H9 (cell line): Measurements from ENCODE around the gene RASGEF1C. TPM values are rescaled to one million over a fixed set of nuclear protein-coding genes. Genes with fewer than 3 reads are reported as not detected.

Experiments used
- DNase-seq: peaks from one replicate; pipeline ENCODE4 v3.0.0-alpha.2; 2017
- H2AFZ ChIP-seq: one replicate; pipeline ENCODE4 v1.6.1; 2013; ENCODE audit warnings: mild to moderate bottlenecking, low read length, control low read depth, moderate library complexity
- H2AK5ac ChIP-seq: 2 replicates; pipeline ENCODE4 v1.6.1; 2013; ENCODE audit warnings: low read length, control low read depth, mixed read lengths; ENCODE audit not compliant: insufficient read length
- H2BK120ac ChIP-seq: one replicate; pipeline ENCODE4 v1.6.1; 2013; ENCODE audit warnings: low read depth, mild to moderate bottlenecking, low read length, control low read depth, inconsistent platforms; ENCODE audit not compliant: poor library complexity, severe bottlenecking
- H2BK12ac ChIP-seq: 2 replicates; pipeline ENCODE4 v1.6.1; 2013; ENCODE audit warnings: low read length, control low read depth, mixed read lengths, low read depth; ENCODE audit not compliant: insufficient read length
- H2BK15ac ChIP-seq: 2 replicates; pipeline ENCODE4 v1.6.1; 2013; ENCODE audit warnings: low read depth, low read length, control low read depth
- H2BK20ac ChIP-seq: one replicate; pipeline ENCODE4 v1.6.1; 2013; ENCODE audit warnings: low read depth, mild to moderate bottlenecking, low read length, control low read depth, inconsistent platforms; ENCODE audit not compliant: poor library complexity, severe bottlenecking
- H2BK5ac ChIP-seq: 2 replicates; pipeline ENCODE4 v1.6.1; 2013; ENCODE audit warnings: low read length, control low read depth, mixed read lengths; ENCODE audit not compliant: insufficient read length
- H3K14ac ChIP-seq: 2 replicates; pipeline ENCODE4 v1.6.1; 2013; ENCODE audit warnings: low read length, control low read depth; ENCODE audit not compliant: insufficient read depth
- H3K18ac ChIP-seq: 2 replicates; pipeline ENCODE4 v1.6.1; 2013; ENCODE audit warnings: low read depth, mild to moderate bottlenecking, mixed read lengths, low read length, control low read depth; ENCODE audit not compliant: insufficient read length
- H3K23ac ChIP-seq: 2 replicates; pipeline ENCODE4 v1.6.1; 2013; ENCODE audit warnings: low read length, control low read depth, mixed read lengths, low read depth; ENCODE audit not compliant: insufficient read length
- H3K23me2 ChIP-seq: 2 replicates; pipeline ENCODE4 v1.6.1; 2013; ENCODE audit warnings: low read depth, mild to moderate bottlenecking, mixed read lengths, low read length, control low read depth; ENCODE audit not compliant: insufficient read length, poor library complexity, severe bottlenecking
- H3K27ac ChIP-seq: 2 replicates; pipeline ENCODE4 v1.5.1; 2013; ENCODE audit warnings: low read length, control low read depth, mixed read lengths, low read depth; ENCODE audit not compliant: insufficient read length
- H3K27me3 ChIP-seq: 2 replicates; pipeline ENCODE4 v1.6.1; 2013; ENCODE audit warnings: low read length, control low read depth, inconsistent platforms; ENCODE audit not compliant: insufficient read depth
- H3K4ac ChIP-seq: 2 replicates; pipeline ENCODE4 v1.6.1; 2013; ENCODE audit warnings: low read depth, mild to moderate bottlenecking, control low read depth, inconsistent platforms, low read length, moderate library complexity
- H3K4me1 ChIP-seq: 2 replicates; pipeline ENCODE4 v1.6.1; 2013; ENCODE audit warnings: low read length, control low read depth, inconsistent platforms; ENCODE audit not compliant: insufficient read depth
- H3K4me2 ChIP-seq: 2 replicates; pipeline ENCODE4 v1.6.1; 2013; ENCODE audit warnings: low read length, control low read depth, mixed read lengths; ENCODE audit not compliant: insufficient read length, insufficient read depth
- H3K56ac ChIP-seq: 2 replicates; pipeline ENCODE4 v1.6.1; 2013; ENCODE audit warnings: low read depth, mild to moderate bottlenecking, mixed read lengths, low read length, control low read depth; ENCODE audit not compliant: insufficient read length
- H3K79me1 ChIP-seq: 2 replicates; pipeline ENCODE4 v1.6.1; 2013; ENCODE audit warnings: low read depth, mild to moderate bottlenecking, moderate library complexity, low read length, control low read depth, inconsistent platforms; ENCODE audit not compliant: insufficient read depth, poor library complexity, severe bottlenecking
- H3K79me2 ChIP-seq: 2 replicates; pipeline ENCODE4 v1.6.1; 2013; ENCODE audit warnings: low read length, control low read depth, inconsistent platforms; ENCODE audit not compliant: insufficient read depth
- H3K9ac ChIP-seq: 2 replicates; pipeline ENCODE4 v1.6.1; 2013; ENCODE audit warnings: low read length, control low read depth, mixed read lengths; ENCODE audit not compliant: insufficient read length; ENCODE audit errors: extremely low read depth
- H3K9me3 ChIP-seq: one replicate; pipeline ENCODE4 v1.6.1; 2013; ENCODE audit warnings: low read depth, low read length, inconsistent platforms; ENCODE audit not compliant: control insufficient read depth
- H3T11ph ChIP-seq: one replicate; pipeline ENCODE4 v1.6.1; 2013; ENCODE audit warnings: mild to moderate bottlenecking, low read length, control low read depth, inconsistent platforms
- H4K20me1 ChIP-seq: one replicate; pipeline ENCODE4 v1.6.1; 2013; ENCODE audit not compliant: control insufficient read depth, insufficient read length, insufficient read depth
- H4K5ac ChIP-seq: 2 replicates; pipeline ENCODE4 v1.6.1; 2013; ENCODE audit warnings: low read depth, mild to moderate bottlenecking, mixed read lengths, low read length, control low read depth; ENCODE audit not compliant: insufficient read length
- H4K8ac ChIP-seq: replicated peaks from 2 replicates; pipeline ENCODE4 v1.6.1; 2013; ENCODE audit warnings: low read length, control low read depth, mixed read lengths, low read depth; ENCODE audit not compliant: insufficient read length
- H4K91ac ChIP-seq: 2 replicates; pipeline ENCODE4 v1.6.1; 2013; ENCODE audit warnings: low read depth, mild to moderate bottlenecking, moderate library complexity, mixed read lengths, low read length, control low read depth; ENCODE audit not compliant: insufficient read length
- H3K27ac Mint-ChIP-seq, 3 experiments: 2 replicates in 2 of 3; 3 replicates in 1 of 3; pipeline ENCODE4 v1.8.0; 2020 to 2021; ENCODE audit warnings: mixed read lengths in 3 of 3, mild to moderate bottlenecking in 1 of 3, moderate library complexity in 1 of 3
- H3K27me3 Mint-ChIP-seq: 2 replicates; pipeline ENCODE4 v1.8.0; 2021; ENCODE audit warnings: low read depth, mild to moderate bottlenecking, moderate library complexity, mixed read lengths
- H3K36me3 Mint-ChIP-seq, 3 experiments: 2 replicates in 2 of 3; 3 replicates in 1 of 3; pipeline ENCODE4 v1.8.0; 2020 to 2021; ENCODE audit warnings: low read depth in 3 of 3, mixed read lengths in 3 of 3; ENCODE audit not compliant: insufficient read depth in 1 of 3
- H3K4me1 Mint-ChIP-seq, 2 experiments: 2 replicates each; pipeline ENCODE4 v1.8.0; 2020; ENCODE audit warnings: mixed read lengths in 2 of 2
- H3K4me3 Mint-ChIP-seq, 2 experiments: 2 replicates in 1 of 2; 3 replicates in 1 of 2; pipeline ENCODE4 v1.8.0; 2020 to 2021; ENCODE audit warnings: mild to moderate bottlenecking in 2 of 2, mixed read lengths in 2 of 2, moderate library complexity in 1 of 2
- H3K9me3 Mint-ChIP-seq, 2 experiments: 2 replicates in 1 of 2; 3 replicates in 1 of 2; pipeline ENCODE4 v1.8.0; 2020; ENCODE audit warnings: mild to moderate bottlenecking in 2 of 2, mixed read lengths in 2 of 2, moderate library complexity in 1 of 2
- WGBS: extraction: QIAGEN DNeasy Blood & Tissue Kit; methylation state at CpG from one replicate; pipeline ENCODE4 v1.1.7; 2013; ENCODE audit warnings: missing lambda C conversion rate, low lambda C conversion rate, mixed read lengths; ENCODE audit not compliant: insufficient read length; ENCODE audit errors: extremely low coverage; 5-methylcytosine and 5-hydroxymethylcytosine counted together
- total RNA-seq: library from RNA; stranded (reverse); gene quantifications from 2 replicates; pipeline ENCODE4 v1.2.1, GENCODE V29; 2021
- TF ChIP-seq, protein P1 (sequence below): fragments of 200-600 bp; sonication (generic); conservative IDR thresholded peaks from 3 replicates; pipeline ENCODE4 v1.8.0; 2021; ENCODE audit warnings: antibody characterized with exemption, mild to moderate bottlenecking

The RASGEF1C gene
- total RNA-seq, 1 experiment from 2014 or later: 0.83 TPM

- Histone ChIP-seq H2BK15ac (no peak overlapping the region), H3K4ac (no peak overlapping the region), H2BK5ac (no peak overlapping the region), H2AK5ac (no peak overlapping the region), H3T11ph (no peak overlapping the region), H3K23ac (no peak overlapping the region), H3K79me1 (no peaks in the 10 kb centered on the region), H3K56ac (no peak overlapping the region), H3K4me1 (no peaks in the 10 kb centered on the region), H3K9ac (no peak overlapping the region), H4K20me1 (no peaks in the 10 kb centered on the region), H3K9me3 (no peaks in the 10 kb centered on the region), H3K18ac (no peak overlapping the region), H3K14ac (no peak overlapping the region), H3K27ac (no peak overlapping the region), H2BK20ac (no peak overlapping the region), H4K8ac (no peak overlapping the region), H4K91ac (no peak overlapping the region), H3K79me2 (no peaks in the 10 kb centered on the region), H4K5ac (no peak overlapping the region), H2BK12ac (no peak overlapping the region), H2BK120ac (no peak overlapping the region), H3K4me2 (no peak overlapping the region), H3K23me2 (no peaks in the 10 kb centered on the region), H3K27me3 (no peaks in the 10 kb centered on the region), H2AFZ (no peak overlapping the region)
- H3K4me1 Mint-ChIP-seq: no peaks in the 10 kb centered on the region
- no peak overlapping the region; a peak in 1 of 7 replicates for H3K27ac Mint-ChIP-seq
- H3K27me3 Mint-ChIP-seq: peaks cover 17% of the 10 kb centered on the region
- DNase-seq: no peak
- TF ChIP-seq, protein P1, sequence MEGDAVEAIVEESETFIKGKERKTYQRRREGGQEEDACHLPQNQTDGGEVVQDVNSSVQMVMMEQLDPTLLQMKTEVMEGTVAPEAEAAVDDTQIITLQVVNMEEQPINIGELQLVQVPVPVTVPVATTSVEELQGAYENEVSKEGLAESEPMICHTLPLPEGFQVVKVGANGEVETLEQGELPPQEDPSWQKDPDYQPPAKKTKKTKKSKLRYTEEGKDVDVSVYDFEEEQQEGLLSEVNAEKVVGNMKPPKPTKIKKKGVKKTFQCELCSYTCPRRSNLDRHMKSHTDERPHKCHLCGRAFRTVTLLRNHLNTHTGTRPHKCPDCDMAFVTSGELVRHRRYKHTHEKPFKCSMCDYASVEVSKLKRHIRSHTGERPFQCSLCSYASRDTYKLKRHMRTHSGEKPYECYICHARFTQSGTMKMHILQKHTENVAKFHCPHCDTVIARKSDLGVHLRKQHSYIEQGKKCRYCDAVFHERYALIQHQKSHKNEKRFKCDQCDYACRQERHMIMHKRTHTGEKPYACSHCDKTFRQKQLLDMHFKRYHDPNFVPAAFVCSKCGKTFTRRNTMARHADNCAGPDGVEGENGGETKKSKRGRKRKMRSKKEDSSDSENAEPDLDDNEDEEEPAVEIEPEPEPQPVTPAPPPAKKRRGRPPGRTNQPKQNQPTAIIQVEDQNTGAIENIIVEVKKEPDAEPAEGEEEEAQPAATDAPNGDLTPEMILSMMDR: no peak
- WGBS: no CpG with 5 or more reads among the region's 11 CpGs
- H3K9me3 Mint-ChIP-seq: peaks cover 51 to 59% of the 10 kb centered on the region in 2 experiments
- H3K4me3 Mint-ChIP-seq: no peak overlapping the region
- peaks cover 14 to 19% (median 16%) of the 10 kb centered on the region in 3 experiments for H3K36me3 Mint-ChIP-seq
Observed at GRCh38 chr5:180222056-180222455, 13.0 kb upstream of the RASGEF1C start.
